Caco-2 (cell line): ENCODE results near the gene CFAP61. TPM values are rescaled to one million over a fixed set of nuclear protein-coding genes. Genes with fewer than 3 reads are reported as not detected.

Source experiments
- BruUV-seq: library from RNA; stranded (reverse); fragments of 400-500 nt; replicated peaks from 2 replicates; lab custom pipeline; 2021; lab: Mats Ljungman, UMichigan
- CTCF ChIA-PET: fragments of 300-600 bp; sonication (Branson Sonifier 250); formaldehyde crosslinking; loops from one replicate; lab custom pipeline; 2022; ENCODE audit warnings: antibody characterized with exemption; lab: Charles Lee
- POLR2A ChIA-PET: fragments of 300-600 bp; sonication (Branson Sonifier 250); formaldehyde crosslinking; loops from one replicate; lab custom pipeline; 2022; ENCODE audit warnings: antibody characterized with exemption; lab: Charles Lee
- DNase-seq, 2 experiments: peaks; one replicate each; pipeline versions ENCODE4 v3.0.0 to v3.0.0-alpha.2; 2020 to 2022
- H3K27me3 ChIP-seq: replicated peaks from 2 replicates; pipeline ENCODE4 v1.6.0; 2011; ENCODE audit warnings: low read length; ENCODE audit not compliant: control insufficient read depth, insufficient read depth
- H3K36me3 ChIP-seq: 2 replicates; pipeline ENCODE4 v1.5.1; 2011; ENCODE audit warnings: low read length; ENCODE audit not compliant: control insufficient read depth, insufficient read depth
- H3K4me1 ChIP-seq: fragments of 250-450 bp; sonication (Bioruptor Pico); 2 replicates; pipeline ENCODE4 v1.5.1; 2020; ENCODE audit warnings: mild to moderate bottlenecking
- H3K4me3 ChIP-seq: 2 replicates; pipeline ENCODE4 v1.5.1; 2011; ENCODE audit warnings: low read depth, mild to moderate bottlenecking, control low read depth, low read length
- H3K9me3 ChIP-seq: fragments of 250-450 bp; sonication (Bioruptor Pico); 2 replicates; pipeline ENCODE4 v1.5.1; 2020; ENCODE audit warnings: mild to moderate bottlenecking, moderate library complexity
- H3K27ac Mint-ChIP-seq: one replicate; pipeline ENCODE4 v1.8.0; 2022; ENCODE audit warnings: mixed read lengths; ENCODE audit not compliant: unreplicated experiment
- H3K27me3 Mint-ChIP-seq: one replicate; pipeline ENCODE4 v1.8.0; 2022; ENCODE audit warnings: mixed read lengths; ENCODE audit not compliant: insufficient read depth, unreplicated experiment
- H3K36me3 Mint-ChIP-seq: one replicate; pipeline ENCODE4 v1.8.0; 2022; ENCODE audit warnings: mild to moderate bottlenecking, mixed read lengths; ENCODE audit not compliant: insufficient read depth, unreplicated experiment
- H3K4me1 Mint-ChIP-seq: one replicate; pipeline ENCODE4 v1.8.0; 2022; ENCODE audit warnings: low read depth, mixed read lengths; ENCODE audit not compliant: unreplicated experiment
- H3K4me3 Mint-ChIP-seq: one replicate; pipeline ENCODE4 v1.8.0; 2022; ENCODE audit warnings: mild to moderate bottlenecking, moderate library complexity, mixed read lengths; ENCODE audit not compliant: unreplicated experiment
- H3K9me3 Mint-ChIP-seq: one replicate; pipeline ENCODE4 v1.8.0; 2022; ENCODE audit warnings: mixed read lengths; ENCODE audit not compliant: unreplicated experiment
- intact Hi-C: fragments of 100-400 bp; cut with micrococcal nuclease; formaldehyde crosslinking; loops from one replicate; pipeline ENCODE4 v1.10.0; 2022; ENCODE audit not compliant: unreplicated experiment
- total RNA-seq: library from RNA; stranded (reverse); gene quantifications from 2 replicates; pipeline ENCODE4 v1.2.3, GENCODE V29; 2022
- TF ChIP-seq, protein P1 (sequence below), 2 experiments: fragments of 200-600 bp in 1 of 2; IDR thresholded peaks; 1 replicate in 1 of 2; 2 replicates in 1 of 2; pipeline versions ENCODE4 v1.5.1 to v1.8.0; 2011 to 2022; ENCODE audit warnings: antibody characterized with exemption in 1 of 2, control low read depth in 1 of 2, inconsistent platforms in 1 of 2, low read depth in 1 of 2, low read length in 1 of 2, mild to moderate bottlenecking in 1 of 2, moderate library complexity in 1 of 2; ENCODE audit not compliant: insufficient read depth in 1 of 2, severe bottlenecking in 1 of 2, unreplicated experiment in 1 of 2

The CFAP61 gene
- total RNA-seq, 1 experiment from 2014 or later: not detected

DNA sequence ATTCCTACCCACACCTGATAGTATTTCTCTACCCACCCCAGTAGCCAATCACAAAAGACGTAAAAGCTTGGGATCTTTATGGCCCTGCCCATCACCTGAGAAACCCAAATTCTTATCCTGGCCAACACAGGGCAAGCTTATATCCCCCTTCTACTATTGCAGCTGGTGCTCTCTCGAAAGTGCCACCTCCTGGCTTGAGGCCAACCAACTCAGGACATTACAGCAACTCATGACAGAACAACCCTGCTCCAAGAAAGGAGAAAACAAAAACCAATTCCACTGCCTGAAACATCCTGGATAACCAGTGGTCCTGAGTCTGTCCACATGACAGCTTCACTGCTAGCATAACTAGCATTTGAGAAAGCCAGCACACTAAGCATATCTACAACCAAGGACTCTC lies 97.9 kb downstream of the CFAP61 start:
- BruUV-seq: no TSS peak
- Mint-ChIP-seq H3K9me3 (peaks cover 28% of the 10 kb centered on the region), H3K27ac (no peak overlapping the region), H3K4me1 (no peaks in the 10 kb centered on the region), H3K36me3 (no peaks in the 10 kb centered on the region), H3K27me3 (peaks cover 13% of the 10 kb centered on the region), H3K4me3 (no peak overlapping the region)
- Histone ChIP-seq H3K9me3 (peaks cover 12% of the 10 kb centered on the region; the same call in 1 of the 2 replicates), H3K4me3 (no peak overlapping the region), H3K27me3 (no peaks in the 10 kb centered on the region), H3K4me1 (no peaks in the 10 kb centered on the region), H3K36me3 (no peaks in the 10 kb centered on the region)
- ChIA-PET POLR2A (no interaction called here), CTCF (interaction anchor here (0.7 kb wide), 1 partner anchor 22 kb away, joined by 5 read pairs; no protein-coding TSS in a partner anchor)
- DNase-seq: no peak
- intact Hi-C loops: no loop called here
- TF ChIP-seq, protein P1, sequence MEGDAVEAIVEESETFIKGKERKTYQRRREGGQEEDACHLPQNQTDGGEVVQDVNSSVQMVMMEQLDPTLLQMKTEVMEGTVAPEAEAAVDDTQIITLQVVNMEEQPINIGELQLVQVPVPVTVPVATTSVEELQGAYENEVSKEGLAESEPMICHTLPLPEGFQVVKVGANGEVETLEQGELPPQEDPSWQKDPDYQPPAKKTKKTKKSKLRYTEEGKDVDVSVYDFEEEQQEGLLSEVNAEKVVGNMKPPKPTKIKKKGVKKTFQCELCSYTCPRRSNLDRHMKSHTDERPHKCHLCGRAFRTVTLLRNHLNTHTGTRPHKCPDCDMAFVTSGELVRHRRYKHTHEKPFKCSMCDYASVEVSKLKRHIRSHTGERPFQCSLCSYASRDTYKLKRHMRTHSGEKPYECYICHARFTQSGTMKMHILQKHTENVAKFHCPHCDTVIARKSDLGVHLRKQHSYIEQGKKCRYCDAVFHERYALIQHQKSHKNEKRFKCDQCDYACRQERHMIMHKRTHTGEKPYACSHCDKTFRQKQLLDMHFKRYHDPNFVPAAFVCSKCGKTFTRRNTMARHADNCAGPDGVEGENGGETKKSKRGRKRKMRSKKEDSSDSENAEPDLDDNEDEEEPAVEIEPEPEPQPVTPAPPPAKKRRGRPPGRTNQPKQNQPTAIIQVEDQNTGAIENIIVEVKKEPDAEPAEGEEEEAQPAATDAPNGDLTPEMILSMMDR (IDR thresholded peaks at IDR 0.05; ENCODE audit: insufficient read depth in 1 of 2, low read depth in 1 of 2, low read length in 1 of 2, severe bottlenecking in 1 of 2, unreplicated experiment in 1 of 2): no peak

DNA sequence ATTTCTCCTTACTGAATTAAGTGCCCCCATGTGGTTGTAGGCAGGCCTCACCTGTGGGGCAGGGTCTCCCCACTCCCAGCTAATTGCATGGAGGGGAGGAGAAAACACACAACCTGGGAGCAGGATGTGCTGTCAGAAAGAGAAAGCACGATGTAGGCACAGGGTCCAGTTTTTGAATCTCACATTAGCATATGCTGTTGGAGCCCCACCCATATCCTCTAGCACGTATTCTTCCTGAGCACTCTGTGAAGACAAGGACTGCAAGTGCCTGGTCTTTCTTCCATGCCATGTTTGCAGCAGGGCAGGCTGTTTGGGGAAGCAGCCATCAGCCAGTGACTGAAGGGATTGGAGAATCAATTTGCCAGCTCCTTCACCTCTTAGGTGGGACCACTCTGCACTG lies 108.2 kb downstream of the CFAP61 start:
- intact Hi-C loops: no loop called here
- TF ChIP-seq, protein P1 (IDR thresholded peaks at IDR 0.05; ENCODE audit: insufficient read depth in 1 of 2, low read depth in 1 of 2, low read length in 1 of 2, severe bottlenecking in 1 of 2, unreplicated experiment in 1 of 2): no peak
- Mint-ChIP-seq H3K27me3 (peaks cover 6% of the 10 kb centered on the region), H3K4me3 (no peak overlapping the region), H3K9me3 (no peaks in the 10 kb centered on the region), H3K36me3 (no peaks in the 10 kb centered on the region), H3K4me1 (peaks cover 8% of the 10 kb centered on the region), H3K27ac (no peak overlapping the region)
- POLR2A ChIA-PET: no interaction called here
- CTCF ChIA-PET: no interaction called here
- Histone ChIP-seq H3K27me3 (no peaks in the 10 kb centered on the region), H3K36me3 (no peaks in the 10 kb centered on the region), H3K4me1 (no peaks in the 10 kb centered on the region), H3K9me3 (no peaks in the 10 kb centered on the region), H3K4me3 (no peak overlapping the region)
- no TSS peak for BruUV-seq
- no peak for DNase-seq

DNA sequence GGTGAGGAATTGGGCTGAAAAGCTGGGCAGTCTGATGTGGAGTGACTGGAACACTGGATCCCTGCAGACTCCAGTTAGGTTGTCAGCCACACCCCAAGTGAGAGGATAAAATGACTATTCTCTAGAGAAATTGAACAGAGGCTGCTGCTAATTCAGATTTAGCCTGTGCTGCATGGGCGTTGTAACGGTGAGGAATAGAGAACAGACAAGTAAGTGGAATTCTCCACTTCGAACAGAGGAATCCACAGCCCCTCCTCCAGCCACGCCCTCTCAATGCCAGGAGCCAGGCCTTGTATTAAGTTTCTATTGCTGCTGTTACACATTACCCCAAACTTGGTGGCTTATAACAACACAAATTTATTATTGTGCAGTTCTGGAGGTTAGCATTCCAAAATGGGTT lies 109.3 kb downstream of the CFAP61 start:
- peaks cover 6% of the 10 kb centered on the region for H3K27me3 Mint-ChIP-seq
- peaks cover 8% of the 10 kb centered on the region for H3K4me1 Mint-ChIP-seq
- TF ChIP-seq, protein P1 (IDR thresholded peaks at IDR 0.05; ENCODE audit: insufficient read depth in 1 of 2, low read depth in 1 of 2, low read length in 1 of 2, severe bottlenecking in 1 of 2, unreplicated experiment in 1 of 2): no peak
- intact Hi-C loops: no loop called here
- Histone ChIP-seq H3K4me3 (no peak overlapping the region), H3K4me1 (no peaks in the 10 kb centered on the region), H3K36me3 (no peaks in the 10 kb centered on the region), H3K27me3 (no peaks in the 10 kb centered on the region), H3K9me3 (no peaks in the 10 kb centered on the region)
- no peak for DNase-seq
- no peak overlapping the region for H3K4me3 Mint-ChIP-seq
- no TSS peak for BruUV-seq
- no peak overlapping the region for H3K27ac Mint-ChIP-seq
- POLR2A ChIA-PET: no interaction called here
- H3K9me3 Mint-ChIP-seq: no peaks in the 10 kb centered on the region
- CTCF ChIA-PET: no interaction called here
- no peaks in the 10 kb centered on the region for H3K36me3 Mint-ChIP-seq
